NCI-H2227 (cell line): Measurements from ENCODE around the gene ZFYVE28.

ENCODE experiments used
- DNase-seq: peaks from one replicate; lab custom pipeline; 2025; ENCODE audit not compliant: unreplicated experiment; lab: John Stamatoyannopoulos, UW

ZFYVE28 gene

GRCh38 chr4:2354760-2355159, 63.7 kb downstream of the ZFYVE28 start:
- no peak for DNase-seq

DNA sequence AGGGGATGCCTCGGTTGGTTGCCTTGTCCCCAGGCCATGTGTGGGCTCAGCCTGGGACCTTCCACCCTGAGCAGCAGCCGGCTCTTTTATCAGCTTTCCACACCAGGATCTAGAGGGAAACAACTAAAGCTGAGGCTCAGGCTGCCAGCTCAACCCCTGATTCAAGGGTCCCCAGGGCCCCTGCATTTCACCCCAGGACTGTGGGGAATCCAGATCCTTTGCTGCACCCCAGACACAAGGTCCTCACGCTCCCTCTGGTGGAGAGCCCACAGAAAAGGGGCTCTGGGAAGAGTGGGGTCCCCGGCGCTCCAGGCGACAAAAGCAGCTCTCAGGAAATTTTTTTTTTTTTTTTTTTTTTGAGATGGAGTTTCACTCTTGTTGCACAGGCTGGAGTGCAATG, 64.3 kb downstream of the ZFYVE28 start:
- no peak for DNase-seq

DNA sequence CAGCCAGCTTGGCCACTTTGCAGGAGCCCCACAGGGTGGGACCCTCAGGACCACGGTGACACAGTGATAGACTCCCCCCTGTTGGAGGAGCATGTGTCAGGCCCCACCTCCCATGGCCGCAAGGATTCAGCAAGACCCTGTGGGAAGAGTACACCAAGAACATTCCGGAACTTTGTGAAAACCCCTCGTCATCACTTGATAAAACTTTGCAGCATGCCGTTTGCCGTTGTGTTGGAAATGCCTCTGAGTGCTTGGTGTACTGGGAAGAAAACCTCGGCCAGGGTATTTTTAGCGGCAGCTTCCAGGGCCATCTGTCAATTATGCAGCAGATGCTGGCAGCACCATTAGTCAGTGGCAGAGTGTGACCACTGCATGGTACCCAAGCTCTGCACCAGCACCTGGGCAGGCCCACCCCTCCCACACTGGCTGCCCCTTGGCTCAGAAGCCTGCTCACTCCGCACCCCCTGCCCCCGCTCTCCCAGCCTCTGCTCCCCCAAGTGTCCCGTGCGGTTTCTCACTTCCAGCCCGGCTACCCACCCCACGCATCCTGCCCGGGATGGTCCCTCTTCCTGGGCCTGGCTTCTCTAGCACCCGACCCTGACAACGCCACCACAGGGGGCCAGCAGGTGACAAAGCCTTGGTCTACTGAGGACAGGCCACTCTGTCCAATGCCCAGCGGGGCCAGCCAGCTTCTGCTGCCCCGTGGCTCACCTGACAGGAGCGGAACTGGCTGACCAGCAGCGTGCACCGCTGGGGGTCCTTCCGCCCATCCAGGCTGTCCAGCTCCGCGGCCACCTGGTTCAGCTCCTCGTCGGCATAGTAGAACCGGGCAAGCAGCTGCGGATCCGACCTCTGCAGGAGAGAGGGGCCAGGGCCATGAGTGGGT, 65.0 kb downstream of the ZFYVE28 start:
- DNase-seq, result no peak

DNA sequence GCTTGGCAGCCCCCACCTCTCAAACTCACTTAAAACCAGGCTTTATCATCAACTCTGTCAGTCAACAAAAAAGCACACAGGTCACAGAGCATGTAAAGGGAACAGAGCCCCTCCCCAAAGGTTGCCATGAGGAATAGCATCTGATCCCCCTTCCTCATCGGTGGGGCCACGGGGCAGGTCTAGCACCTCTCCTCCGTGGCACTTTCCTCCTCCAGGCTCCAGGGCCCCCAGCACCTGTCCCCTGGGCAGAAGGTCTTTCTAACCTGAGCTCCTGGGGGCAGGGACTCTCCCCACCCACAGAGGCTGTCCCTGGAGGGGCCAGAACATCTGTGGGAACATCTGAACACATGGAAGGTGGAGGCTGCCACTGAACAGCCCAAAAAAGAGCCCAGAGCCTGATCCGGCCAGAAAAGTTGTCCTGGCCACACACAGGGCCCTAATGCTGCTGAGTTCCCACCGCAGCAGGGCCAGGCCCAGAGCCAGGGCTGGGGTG, 65.7 kb downstream of the ZFYVE28 start:
- DNase-seq, result no peak

- DNase-seq, result no peak
Observed at GRCh38 chr4:2352171-2352570, 66.3 kb downstream of the ZFYVE28 start.

DNA sequence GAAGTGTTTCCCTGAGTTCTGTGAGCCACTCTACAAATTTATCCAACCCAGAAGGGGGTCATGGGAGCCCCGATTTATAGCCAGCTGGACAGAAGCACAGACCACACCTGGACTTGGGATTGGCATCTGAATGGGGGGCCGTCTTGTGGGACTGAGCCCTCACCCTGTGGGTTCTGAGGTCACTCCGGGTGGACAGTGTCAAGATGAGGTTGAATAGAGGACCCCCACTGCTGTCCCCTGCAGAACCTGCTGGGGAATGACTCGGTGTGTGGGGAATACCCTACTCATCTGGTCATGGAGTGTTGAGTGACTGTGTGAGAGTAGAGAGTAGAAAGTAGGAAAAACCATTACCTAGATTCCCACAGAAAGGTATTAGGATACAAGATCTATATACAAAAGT, 67.5 kb downstream of the ZFYVE28 start:
- no peak for DNase-seq

- no peak for DNase-seq
Observed at GRCh38 chr4:2348786-2349185, 69.7 kb downstream of the ZFYVE28 start.

- no peak for DNase-seq
Observed at GRCh38 chr4:2347190-2347589, 71.3 kb downstream of the ZFYVE28 start.

- DNase-seq, result no peak
Observed at GRCh38 chr4:2343476-2343875, 75.0 kb downstream of the ZFYVE28 start.

- DNase-seq, result no peak
Observed at GRCh38 chr4:2341911-2342652, 76.4 kb downstream of the ZFYVE28 start.

DNA sequence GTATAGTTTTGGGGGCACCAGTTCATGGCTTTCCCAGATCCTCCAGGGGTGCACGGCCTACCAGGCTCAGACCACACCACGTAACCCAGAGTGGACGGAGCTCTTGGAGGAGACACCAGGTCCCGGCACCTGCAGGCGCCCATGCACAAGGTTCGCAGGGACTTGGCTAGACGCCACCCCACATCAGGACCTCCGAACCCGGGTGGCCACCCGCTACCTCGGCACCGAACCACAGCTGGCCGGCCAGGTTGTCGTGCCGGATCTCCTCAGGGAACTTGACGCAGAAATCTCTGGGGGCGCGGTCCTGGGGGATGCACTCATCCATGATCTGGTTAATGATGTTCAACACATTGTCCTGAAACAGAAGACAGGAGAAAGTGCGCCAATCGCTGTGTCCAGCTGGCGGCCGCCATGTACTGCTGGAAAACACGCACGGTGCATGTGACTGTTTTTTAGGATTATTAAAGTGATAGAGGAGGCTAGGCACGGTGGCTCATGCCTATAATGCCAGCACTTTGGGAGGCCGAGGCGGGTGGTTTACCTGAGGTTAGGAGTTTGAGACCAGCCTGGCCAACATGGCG, 77.1 kb downstream of the ZFYVE28 start:
- DNase-seq, result no peak

GRCh38 chr4:2340272-2341061, 78.0 kb downstream of the ZFYVE28 start:
- DNase-seq, result no peak

- no peak for DNase-seq
Observed at GRCh38 chr4:2339458-2340271, 78.8 kb downstream of the ZFYVE28 start.

GRCh38 chr4:2338754-2339457, 79.5 kb downstream of the ZFYVE28 start:
- DNase-seq, result no peak

DNA sequence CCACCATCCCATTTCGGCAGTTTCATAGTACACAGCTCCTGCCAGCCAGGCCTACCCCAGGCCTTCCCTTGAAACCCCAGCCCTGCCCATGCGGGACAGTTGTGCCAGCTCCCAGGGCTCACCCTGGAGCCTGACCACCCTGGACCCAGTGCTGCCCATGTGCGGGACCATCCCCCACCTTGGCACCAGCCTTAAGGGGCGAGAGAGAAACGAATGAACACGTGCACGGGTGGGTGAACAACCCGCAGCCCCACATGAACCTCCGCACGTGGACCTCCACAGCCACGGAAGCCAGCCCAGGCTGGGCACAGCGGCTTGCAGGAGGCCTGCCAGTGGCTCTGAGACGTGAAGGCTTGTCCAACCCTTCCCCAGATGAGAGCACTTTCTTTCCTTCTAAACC, 80.5 kb downstream of the ZFYVE28 start:
- no peak for DNase-seq

DNA sequence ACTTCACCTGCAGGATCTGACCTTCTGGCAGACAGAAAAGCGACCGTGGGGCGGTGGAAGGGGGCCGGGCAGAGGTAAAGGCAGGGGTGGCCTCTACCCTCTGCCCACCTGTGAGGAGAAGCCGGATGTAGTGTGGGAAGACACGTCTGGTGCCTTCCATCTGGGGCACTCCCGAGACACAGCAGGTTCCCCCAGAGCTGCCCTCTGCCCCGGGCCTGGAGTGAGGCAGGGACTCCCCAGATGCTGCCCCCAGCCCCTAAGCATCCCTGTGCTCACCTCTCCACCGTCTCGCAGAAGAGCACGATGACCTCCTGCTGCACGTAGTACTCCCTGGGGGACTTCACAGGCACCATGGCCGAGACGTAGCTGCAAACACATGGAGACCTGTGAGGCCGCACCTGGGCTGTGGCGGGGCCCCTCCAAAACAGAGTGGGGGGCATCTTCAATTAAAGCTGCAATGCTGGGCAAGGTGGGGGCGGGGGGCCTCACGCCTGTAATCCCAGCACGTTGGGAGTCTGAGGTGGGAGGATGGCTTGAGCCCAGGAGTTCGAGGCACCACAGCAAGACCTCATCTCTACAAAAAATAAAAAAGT, 81.2 kb downstream of the ZFYVE28 start:
- DNase-seq, result no peak

DNA sequence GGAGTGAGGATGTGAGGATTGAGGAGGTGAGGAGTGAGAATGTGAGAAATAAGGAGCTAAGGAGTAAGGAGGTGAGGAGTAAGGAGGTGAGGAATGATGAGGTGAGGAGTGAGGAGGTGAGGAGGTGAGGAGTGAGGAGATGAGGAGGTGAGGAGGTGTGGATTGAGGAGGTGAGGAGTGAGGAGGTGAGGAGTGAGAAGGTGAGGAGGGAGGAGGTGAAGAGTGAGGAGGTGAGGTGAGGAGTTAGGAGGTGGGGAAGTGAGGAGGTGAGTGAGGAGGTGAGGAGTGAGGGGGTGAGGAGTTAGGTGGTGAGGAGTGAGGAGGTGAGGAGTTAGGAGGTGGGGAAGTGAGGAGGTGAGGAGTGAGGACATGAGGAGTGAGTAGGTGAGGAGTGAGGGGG, 81.8 kb downstream of the ZFYVE28 start:
- DNase-seq, result no peak

- DNase-seq, result no peak
Observed at GRCh38 chr4:2335729-2336101, 82.7 kb downstream of the ZFYVE28 start.
